ENCODE data around the gene PARD3B. TPM values are rescaled to one million over a fixed set of nuclear protein-coding genes. Genes with fewer than 3 reads are reported as not detected.

PARD3B gene
- total RNA-seq, 1 experiment from 2014 or later: 3.6 TPM

GRCh38 chr2:204683384-204683783 is 138.1 kb downstream of the PARD3B start:
- H3K27ac ChIP-seq (ENCODE audit: low read length): no peak overlapping the region
- ATAC-seq: no peak
- H3K36me3 ChIP-seq (ENCODE audit: control insufficient read depth, insufficient read depth, low read length): no peaks in the 10 kb centered on the region
- no peaks in the 10 kb centered on the region for H3K9me3 ChIP-seq (ENCODE audit: control insufficient read depth, insufficient read depth, low read depth, low read length)
- H3K27me3 ChIP-seq (ENCODE audit: control insufficient read depth, insufficient read depth, low read length): no peaks in the 10 kb centered on the region
- H3K4me3 ChIP-seq (ENCODE audit: low read depth in 2 of 2, low read length in 2 of 2): no peak overlapping the region
- CTCF ChIA-PET: no interaction called here
- intact Hi-C loops (cut with micrococcal nuclease; ENCODE audit: unreplicated experiment) (no loop called here), in situ Hi-C loops (cut with HindIII; ENCODE audit: low pct_unique_long_range_greater_than_20kb, low sequenced_read_pairs) (no loop called here)
- TF ChIP-seq, protein P1, sequence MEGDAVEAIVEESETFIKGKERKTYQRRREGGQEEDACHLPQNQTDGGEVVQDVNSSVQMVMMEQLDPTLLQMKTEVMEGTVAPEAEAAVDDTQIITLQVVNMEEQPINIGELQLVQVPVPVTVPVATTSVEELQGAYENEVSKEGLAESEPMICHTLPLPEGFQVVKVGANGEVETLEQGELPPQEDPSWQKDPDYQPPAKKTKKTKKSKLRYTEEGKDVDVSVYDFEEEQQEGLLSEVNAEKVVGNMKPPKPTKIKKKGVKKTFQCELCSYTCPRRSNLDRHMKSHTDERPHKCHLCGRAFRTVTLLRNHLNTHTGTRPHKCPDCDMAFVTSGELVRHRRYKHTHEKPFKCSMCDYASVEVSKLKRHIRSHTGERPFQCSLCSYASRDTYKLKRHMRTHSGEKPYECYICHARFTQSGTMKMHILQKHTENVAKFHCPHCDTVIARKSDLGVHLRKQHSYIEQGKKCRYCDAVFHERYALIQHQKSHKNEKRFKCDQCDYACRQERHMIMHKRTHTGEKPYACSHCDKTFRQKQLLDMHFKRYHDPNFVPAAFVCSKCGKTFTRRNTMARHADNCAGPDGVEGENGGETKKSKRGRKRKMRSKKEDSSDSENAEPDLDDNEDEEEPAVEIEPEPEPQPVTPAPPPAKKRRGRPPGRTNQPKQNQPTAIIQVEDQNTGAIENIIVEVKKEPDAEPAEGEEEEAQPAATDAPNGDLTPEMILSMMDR (IDR thresholded peaks at IDR 0.05): no peak
- TF ChIP-seq POLR2AphosphoS5 (IDR thresholded peaks at IDR 0.05; ENCODE audit: low read depth, low read length) (no peak), SIN3A (IDR thresholded peaks at IDR 0.05; ENCODE audit: borderline replicate concordance, insufficient read depth, low read depth, low read length) (no peak), TCF7L2 (IDR thresholded peaks at IDR 0.05; ENCODE audit: low read depth, low read length) (no peak)
- TF ChIP-seq, protein P2, sequence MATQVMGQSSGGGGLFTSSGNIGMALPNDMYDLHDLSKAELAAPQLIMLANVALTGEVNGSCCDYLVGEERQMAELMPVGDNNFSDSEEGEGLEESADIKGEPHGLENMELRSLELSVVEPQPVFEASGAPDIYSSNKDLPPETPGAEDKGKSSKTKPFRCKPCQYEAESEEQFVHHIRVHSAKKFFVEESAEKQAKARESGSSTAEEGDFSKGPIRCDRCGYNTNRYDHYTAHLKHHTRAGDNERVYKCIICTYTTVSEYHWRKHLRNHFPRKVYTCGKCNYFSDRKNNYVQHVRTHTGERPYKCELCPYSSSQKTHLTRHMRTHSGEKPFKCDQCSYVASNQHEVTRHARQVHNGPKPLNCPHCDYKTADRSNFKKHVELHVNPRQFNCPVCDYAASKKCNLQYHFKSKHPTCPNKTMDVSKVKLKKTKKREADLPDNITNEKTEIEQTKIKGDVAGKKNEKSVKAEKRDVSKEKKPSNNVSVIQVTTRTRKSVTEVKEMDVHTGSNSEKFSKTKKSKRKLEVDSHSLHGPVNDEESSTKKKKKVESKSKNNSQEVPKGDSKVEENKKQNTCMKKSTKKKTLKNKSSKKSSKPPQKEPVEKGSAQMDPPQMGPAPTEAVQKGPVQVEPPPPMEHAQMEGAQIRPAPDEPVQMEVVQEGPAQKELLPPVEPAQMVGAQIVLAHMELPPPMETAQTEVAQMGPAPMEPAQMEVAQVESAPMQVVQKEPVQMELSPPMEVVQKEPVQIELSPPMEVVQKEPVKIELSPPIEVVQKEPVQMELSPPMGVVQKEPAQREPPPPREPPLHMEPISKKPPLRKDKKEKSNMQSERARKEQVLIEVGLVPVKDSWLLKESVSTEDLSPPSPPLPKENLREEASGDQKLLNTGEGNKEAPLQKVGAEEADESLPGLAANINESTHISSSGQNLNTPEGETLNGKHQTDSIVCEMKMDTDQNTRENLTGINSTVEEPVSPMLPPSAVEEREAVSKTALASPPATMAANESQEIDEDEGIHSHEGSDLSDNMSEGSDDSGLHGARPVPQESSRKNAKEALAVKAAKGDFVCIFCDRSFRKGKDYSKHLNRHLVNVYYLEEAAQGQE (IDR thresholded peaks at IDR 0.05; ENCODE audit: insufficient read depth in 1 of 2, low read depth in 2 of 2, low read length in 1 of 2): no peak
- no peak for DNase-seq (ENCODE audit: low read depth, low spot score)
- POLR2A ChIA-PET: no interaction called here
- no TSS peak for BruUV-seq (replicated peaks)
- no peaks in the 10 kb centered on the region for H3K4me1 ChIP-seq (ENCODE audit: control insufficient read depth, insufficient read depth, low read length)

DNA sequence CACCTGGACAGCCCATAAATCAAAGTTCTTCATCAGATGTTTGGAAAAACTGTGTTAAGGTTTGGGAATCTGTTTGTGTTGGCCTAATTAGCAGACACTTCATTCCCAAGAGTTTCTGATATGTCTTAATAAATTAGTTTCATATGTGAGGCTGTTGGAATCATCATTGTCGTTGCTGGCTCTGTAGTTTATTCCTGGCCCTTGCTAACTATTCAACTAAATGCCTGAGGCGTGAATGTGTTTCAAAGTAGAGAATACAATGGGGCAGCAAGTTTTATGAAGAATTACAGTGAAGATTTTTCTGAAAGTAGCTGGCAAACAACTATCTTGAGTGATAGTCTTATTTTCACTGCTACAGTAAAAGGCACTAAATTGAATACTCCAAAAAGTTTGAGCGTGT is 141.1 kb downstream of the PARD3B start:
- Histone ChIP-seq H3K27me3 (ENCODE audit: control insufficient read depth, insufficient read depth, low read length) (no peaks in the 10 kb centered on the region), H3K27ac (ENCODE audit: low read length) (no peak overlapping the region), H3K4me1 (ENCODE audit: control insufficient read depth, insufficient read depth, low read length) (no peaks in the 10 kb centered on the region), H3K9me3 (ENCODE audit: control insufficient read depth, insufficient read depth, low read depth, low read length) (no peaks in the 10 kb centered on the region), H3K36me3 (ENCODE audit: control insufficient read depth, insufficient read depth, low read length) (no peaks in the 10 kb centered on the region), H3K4me3 (ENCODE audit: low read depth in 2 of 2, low read length in 2 of 2) (no peak overlapping the region)
- ATAC-seq (no peak), DNase-seq (ENCODE audit: low read depth, low spot score) (no peak)
- POLR2A ChIA-PET: no interaction called here
- intact Hi-C loops (cut with micrococcal nuclease; ENCODE audit: unreplicated experiment): no loop called here
- in situ Hi-C loops (cut with HindIII; ENCODE audit: low pct_unique_long_range_greater_than_20kb, low sequenced_read_pairs): no loop called here
- TF ChIP-seq, protein P1 (IDR thresholded peaks at IDR 0.05): no peak
- TF ChIP-seq, protein P2 (IDR thresholded peaks at IDR 0.05; ENCODE audit: insufficient read depth in 1 of 2, low read depth in 2 of 2, low read length in 1 of 2): no peak
- TF ChIP-seq POLR2AphosphoS5 (IDR thresholded peaks at IDR 0.05; ENCODE audit: low read depth, low read length): no peak
- no peak for TF ChIP-seq TCF7L2 (IDR thresholded peaks at IDR 0.05; ENCODE audit: low read depth, low read length)
- no TSS peak for BruUV-seq (replicated peaks)
- CTCF ChIA-PET: no interaction called here

Data from Panc1 (cell line).